Measurements from ENCODE around the gene QSER1.

DNA sequence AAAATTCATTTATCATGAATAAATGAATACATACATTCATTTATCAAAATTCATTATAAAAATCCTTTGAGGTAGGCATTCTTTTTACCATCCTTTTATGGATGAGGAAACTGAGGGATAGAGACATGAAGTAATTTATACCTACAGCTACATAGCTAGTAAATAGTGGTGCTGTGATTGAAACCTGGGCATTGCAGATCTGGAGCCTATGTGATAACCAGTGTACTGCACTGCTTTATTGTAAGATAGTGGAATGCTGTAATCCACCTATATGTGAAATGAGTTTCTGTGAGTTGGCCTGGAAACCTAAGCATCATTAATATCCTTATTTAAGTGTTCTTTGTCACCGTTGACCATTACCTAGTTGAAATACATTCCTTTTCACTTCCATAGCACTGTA, 4.5 kb downstream of the QSER1 start:
- TF ChIP-seq, protein P1, sequence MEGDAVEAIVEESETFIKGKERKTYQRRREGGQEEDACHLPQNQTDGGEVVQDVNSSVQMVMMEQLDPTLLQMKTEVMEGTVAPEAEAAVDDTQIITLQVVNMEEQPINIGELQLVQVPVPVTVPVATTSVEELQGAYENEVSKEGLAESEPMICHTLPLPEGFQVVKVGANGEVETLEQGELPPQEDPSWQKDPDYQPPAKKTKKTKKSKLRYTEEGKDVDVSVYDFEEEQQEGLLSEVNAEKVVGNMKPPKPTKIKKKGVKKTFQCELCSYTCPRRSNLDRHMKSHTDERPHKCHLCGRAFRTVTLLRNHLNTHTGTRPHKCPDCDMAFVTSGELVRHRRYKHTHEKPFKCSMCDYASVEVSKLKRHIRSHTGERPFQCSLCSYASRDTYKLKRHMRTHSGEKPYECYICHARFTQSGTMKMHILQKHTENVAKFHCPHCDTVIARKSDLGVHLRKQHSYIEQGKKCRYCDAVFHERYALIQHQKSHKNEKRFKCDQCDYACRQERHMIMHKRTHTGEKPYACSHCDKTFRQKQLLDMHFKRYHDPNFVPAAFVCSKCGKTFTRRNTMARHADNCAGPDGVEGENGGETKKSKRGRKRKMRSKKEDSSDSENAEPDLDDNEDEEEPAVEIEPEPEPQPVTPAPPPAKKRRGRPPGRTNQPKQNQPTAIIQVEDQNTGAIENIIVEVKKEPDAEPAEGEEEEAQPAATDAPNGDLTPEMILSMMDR (IDR thresholded peaks at IDR 0.05): no peak
- TF ChIP-seq EP300 (IDR thresholded peaks at IDR 0.05): no peak
- no peak for TF ChIP-seq POLR2A (IDR thresholded peaks at IDR 0.05)

All from sigmoid colon (tissue), 4 donors.